H1 (cell line): Measurements from ENCODE around the gene RAB3IL1. TPM values are rescaled to one million over a fixed set of nuclear protein-coding genes. Genes with fewer than 3 reads are reported as not detected.

Experiments used
- HDAC6 ChIP-seq: IDR thresholded peaks from one replicate; pipeline ENCODE4 v1.7.1; 2012; ENCODE audit warnings: low read depth, mild to moderate bottlenecking, inconsistent platforms, low read length, moderate library complexity
- KDM4A ChIP-seq: IDR thresholded peaks from one replicate; pipeline ENCODE4 v1.7.1; 2012; ENCODE audit warnings: low read depth, mild to moderate bottlenecking, moderate library complexity, low read length, inconsistent platforms; ENCODE audit not compliant: severe bottlenecking
- PHF8 ChIP-seq: fragments of 200-600 bp; sonication (generic); conservative IDR thresholded peaks from 2 replicates; pipeline ENCODE4 v1.7.1; 2012; ENCODE audit warnings: low read depth, mild to moderate bottlenecking, inconsistent platforms, low read length, moderate library complexity
- RXRA ChIP-seq: IDR thresholded peaks from 2 replicates; pipeline ENCODE4 v1.6.1; 2011; ENCODE audit warnings: low read depth, mild to moderate bottlenecking, low read length, moderate library complexity; ENCODE audit not compliant: insufficient read depth
- SIX5 ChIP-seq: IDR thresholded peaks from 2 replicates; pipeline ENCODE4 v1.6.1; 2011; ENCODE audit warnings: mild to moderate bottlenecking, low read depth, low read length
- SUZ12 ChIP-seq: fragments of 200-600 bp; sonication (generic); IDR thresholded peaks from 2 replicates; pipeline ENCODE4 v1.6.1; 2012; ENCODE audit warnings: mild to moderate bottlenecking, inconsistent platforms, low read length, moderate library complexity, mixed read lengths
- TAF7 ChIP-seq: optimal IDR thresholded peaks from 2 replicates; pipeline ENCODE3; 2011; ENCODE audit warnings: low read depth, mild to moderate bottlenecking, inconsistent platforms, low read length, moderate library complexity, borderline replicate concordance
- TBP ChIP-seq: IDR thresholded peaks from 2 replicates; pipeline ENCODE4 v1.6.1; 2011; ENCODE audit warnings: low read depth, low read length, improper control_type of control experiment
- polyA plus RNA-seq, 7 experiments: library from polyadenylated mRNA; depleted of rRNA in 3 of 7; stranded (reverse) in 5 of 7; unstranded in 2 of 7; fragments of >200 nt in 5 of 7; fragments of 200-250 nt in 2 of 7; gene quantifications; 1 replicate in 5 of 7; 2 replicates in 1 of 7; 4 replicates in 1 of 7; pipeline versions ENCODE4 v1.2.1 to v1.2.3, GENCODE V29; 2011 to 2013; ENCODE audit warnings: missing spikeins in 2 of 7, mixed read lengths in 2 of 7
- total RNA-seq: library from RNA; stranded (reverse); fragmentation: NEBNext Ultra II Directional; extraction: Animal tissue kit (Norgen Biotek cat#: 25700); gene quantifications from 2 replicates; pipeline ENCODE4 v1.2.1, GENCODE V29; 2021
- TF ChIP-seq, protein P1 (sequence below): IDR thresholded peaks from 2 replicates; pipeline ENCODE4 v1.6.1; 2012; ENCODE audit warnings: inconsistent platforms
- TF ChIP-seq, protein P2 (sequence below): IDR thresholded peaks from 2 replicates; pipeline ENCODE4 v1.6.1; 2012; ENCODE audit warnings: low read length, inconsistent platforms

The RAB3IL1 gene
- total and polyA plus RNA-seq, 2 of the 8 experiments (the other 6 are each of a cell fraction or from before 2014, with no cell fraction given): 6.8 to 7.9 TPM

DNA sequence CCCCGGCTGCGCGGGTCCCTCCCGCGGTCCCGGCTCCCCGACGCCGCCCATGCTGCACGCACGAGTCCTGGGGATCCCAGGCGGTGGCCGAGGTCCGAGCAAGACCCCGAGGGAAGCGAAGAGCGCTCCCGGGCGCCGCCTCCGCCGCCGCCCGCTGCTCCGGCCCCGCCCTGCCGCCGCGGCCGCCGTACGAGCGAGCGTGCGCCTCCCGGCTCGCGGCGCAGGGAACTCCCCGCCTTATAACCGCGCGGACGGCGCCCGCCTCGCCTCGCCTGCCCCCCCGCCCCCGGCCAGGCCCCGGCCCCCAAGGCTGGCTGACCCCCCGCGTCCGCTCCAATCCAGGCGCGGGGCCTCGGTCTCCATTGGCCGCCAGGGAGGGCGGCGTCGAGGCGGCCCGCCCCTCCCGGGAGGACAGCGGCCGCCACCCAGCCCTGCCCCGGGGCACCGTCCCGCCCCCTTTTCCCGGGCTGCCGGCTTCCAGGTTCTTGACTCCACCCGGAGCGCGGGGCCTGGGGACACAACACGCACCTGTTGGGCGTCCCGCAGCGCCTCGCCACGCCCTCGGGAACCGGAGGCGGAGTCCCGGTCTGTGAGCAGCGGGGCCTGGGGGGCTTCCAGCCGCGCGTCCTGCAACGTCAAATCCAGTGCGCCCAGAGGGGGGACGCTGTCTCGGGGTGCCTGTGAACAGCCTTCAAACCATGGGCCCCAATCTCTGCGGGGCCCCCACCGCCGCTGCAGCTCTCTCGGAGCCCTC is 25.9 kb downstream of the RAB3IL1 start, which contains the start of gene FADS3 (continued):
- TF ChIP-seq, protein P1, sequence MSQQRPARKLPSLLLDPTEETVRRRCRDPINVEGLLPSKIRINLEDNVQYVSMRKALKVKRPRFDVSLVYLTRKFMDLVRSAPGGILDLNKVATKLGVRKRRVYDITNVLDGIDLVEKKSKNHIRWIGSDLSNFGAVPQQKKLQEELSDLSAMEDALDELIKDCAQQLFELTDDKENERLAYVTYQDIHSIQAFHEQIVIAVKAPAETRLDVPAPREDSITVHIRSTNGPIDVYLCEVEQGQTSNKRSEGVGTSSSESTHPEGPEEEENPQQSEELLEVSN: peak; percentile 59; the same call in 1 of the 2 replicates
- TF ChIP-seq TAF7: no peak
- peak; percentile 48 for TF ChIP-seq PHF8
- TF ChIP-seq SUZ12: no peak
- TF ChIP-seq SIX5: no peak
- TF ChIP-seq KDM4A: peak; percentile 72
- TF ChIP-seq HDAC6: peak; percentile 26
- 0 out of 2 replicates have a peak, but pooled peaks have one; percentile 9 for TF ChIP-seq TBP
- TF ChIP-seq RXRA: no peak
- TF ChIP-seq, protein P2, sequence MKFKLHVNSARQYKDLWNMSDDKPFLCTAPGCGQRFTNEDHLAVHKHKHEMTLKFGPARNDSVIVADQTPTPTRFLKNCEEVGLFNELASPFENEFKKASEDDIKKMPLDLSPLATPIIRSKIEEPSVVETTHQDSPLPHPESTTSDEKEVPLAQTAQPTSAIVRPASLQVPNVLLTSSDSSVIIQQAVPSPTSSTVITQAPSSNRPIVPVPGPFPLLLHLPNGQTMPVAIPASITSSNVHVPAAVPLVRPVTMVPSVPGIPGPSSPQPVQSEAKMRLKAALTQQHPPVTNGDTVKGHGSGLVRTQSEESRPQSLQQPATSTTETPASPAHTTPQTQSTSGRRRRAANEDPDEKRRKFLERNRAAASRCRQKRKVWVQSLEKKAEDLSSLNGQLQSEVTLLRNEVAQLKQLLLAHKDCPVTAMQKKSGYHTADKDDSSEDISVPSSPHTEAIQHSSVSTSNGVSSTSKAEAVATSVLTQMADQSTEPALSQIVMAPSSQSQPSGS: no peak
